HEK293 (cell line): ENCODE measurements around the gene C16orf46.

Experiments used
- CTCF ChIA-PET: fragments of 350-600 bp; formaldehyde crosslinking; extraction: SDS; loops from one replicate; lab custom pipeline; 2021; ENCODE audit warnings: antibody characterized with exemption; lab: Yijun Ruan, JAX
- POLR2A ChIA-PET: fragments of 300-600 bp; formaldehyde crosslinking; extraction: SDS; loops from one replicate; lab custom pipeline; 2020; ENCODE audit warnings: antibody characterized with exemption, inconsistent platforms; lab: Yijun Ruan, JAX
- H3K27ac ChIP-seq: fragments of 200-500 bp; sonication (Bioruptor generic); 2 replicates; pipeline ENCODE4 v1.5.1; 2014; ENCODE audit warnings: low read depth, low read length, control low read depth, inconsistent platforms; ENCODE audit errors: extremely low read depth
- H3K36me3 ChIP-seq, 2 experiments: fragments of 200-500 bp in 1 of 2; sonication (Bioruptor generic) in 1 of 2; 1 replicate in 1 of 2; 2 replicates in 1 of 2; pipeline ENCODE4 v1.5.1; 2014 to 2017; ENCODE audit warnings: inconsistent platforms in 2 of 2, low read length in 2 of 2; ENCODE audit not compliant: control insufficient read depth in 2 of 2, insufficient read depth in 1 of 2
- H3K4me1 ChIP-seq: fragments of 200-500 bp; sonication (Bioruptor generic); 2 replicates; pipeline ENCODE4 v1.5.1; 2014; ENCODE audit warnings: mild to moderate bottlenecking, low read length, inconsistent platforms; ENCODE audit not compliant: control insufficient read depth, insufficient read depth
- H3K4me3 ChIP-seq: 2 replicates; pipeline ENCODE4 v1.5.1; 2011; ENCODE audit warnings: low read depth, mild to moderate bottlenecking, control low read depth, low read length, moderate library complexity
- H3K9me3 ChIP-seq: fragments of 200-500 bp; sonication (Bioruptor generic); 2 replicates; pipeline ENCODE4 v1.5.1; 2014; ENCODE audit warnings: low read depth, low read length, inconsistent platforms; ENCODE audit not compliant: control insufficient read depth, insufficient read depth
- HOXC10 ChIP-seq: sonication (generic); formaldehyde crosslinking; IDR thresholded peaks from 2 replicates; pipeline ENCODE4 v1.8.1; 2023; ENCODE audit warnings: mild to moderate bottlenecking, missing genetic modification reagents
- KLF16 ChIP-seq: fragments of 450-650 bp; formaldehyde crosslinking; IDR thresholded peaks from 2 replicates; pipeline ENCODE4 v1.5.1; 2017; ENCODE audit warnings: missing biosample characterization, missing genetic modification characterization
- MZF1 ChIP-seq: fragments of 450-650 bp; formaldehyde crosslinking; IDR thresholded peaks from 2 replicates; pipeline ENCODE4 v1.5.1; 2017; ENCODE audit warnings: missing biosample characterization, missing genetic modification characterization, borderline replicate concordance
- WT1 ChIP-seq: fragments of 450-650 bp; formaldehyde crosslinking; IDR thresholded peaks from 2 replicates; pipeline ENCODE4 v1.5.1; 2016; ENCODE audit warnings: missing biosample characterization, missing genetic modification characterization
- ZBTB26 ChIP-seq: fragments of 450-650 bp; formaldehyde crosslinking; optimal IDR thresholded peaks from 2 replicates; pipeline ENCODE3; 2016; ENCODE audit warnings: missing biosample characterization, mild to moderate bottlenecking, missing genetic modification characterization
- ZBTB48 ChIP-seq: fragments of 450-650 bp; formaldehyde crosslinking; IDR thresholded peaks from 2 replicates; pipeline ENCODE4 v1.5.1; 2016; ENCODE audit warnings: missing biosample characterization, missing genetic modification characterization
- ZBTB49 ChIP-seq: fragments of 450-650 bp; formaldehyde crosslinking; IDR thresholded peaks from 2 replicates; pipeline ENCODE4 v1.5.1; 2016; ENCODE audit warnings: missing biosample characterization, missing genetic modification characterization, low read depth
- ZNF133 ChIP-seq: fragments of 450-650 bp; formaldehyde crosslinking; IDR thresholded peaks from 2 replicates; pipeline ENCODE4 v1.5.1; 2016; ENCODE audit warnings: missing biosample characterization, missing genetic modification characterization
- ZNF157 ChIP-seq: fragments of 450-650 bp; formaldehyde crosslinking; IDR thresholded peaks from 2 replicates; pipeline ENCODE4 v1.5.1; 2016; ENCODE audit warnings: missing biosample characterization, missing genetic modification characterization
- ZNF175 ChIP-seq: fragments of 450-650 bp; formaldehyde crosslinking; IDR thresholded peaks from 2 replicates; pipeline ENCODE4 v1.5.1; 2016; ENCODE audit warnings: missing biosample characterization, missing genetic modification characterization
- ZNF239 ChIP-seq: fragments of 450-650 bp; formaldehyde crosslinking; IDR thresholded peaks from 2 replicates; pipeline ENCODE4 v1.5.1; 2016; ENCODE audit warnings: missing biosample characterization, missing genetic modification characterization
- ZNF302 ChIP-seq: fragments of 450-650 bp; formaldehyde crosslinking; IDR thresholded peaks from 2 replicates; pipeline ENCODE4 v1.5.1; 2016; ENCODE audit warnings: missing biosample characterization, missing genetic modification characterization, low read depth
- ZNF324 ChIP-seq: fragments of 450-650 bp; formaldehyde crosslinking; IDR thresholded peaks from 2 replicates; pipeline ENCODE4 v1.5.1; 2016; ENCODE audit warnings: missing biosample characterization, missing genetic modification characterization
- ZNF366 ChIP-seq: fragments of 450-650 bp; formaldehyde crosslinking; conservative IDR thresholded peaks from 2 replicates; pipeline ENCODE4 v1.5.1; 2016; ENCODE audit warnings: missing biosample characterization, missing genetic modification characterization
- ZNF510 ChIP-seq: fragments of 450-650 bp; formaldehyde crosslinking; IDR thresholded peaks from 2 replicates; pipeline ENCODE4 v1.5.1; 2018; ENCODE audit warnings: mild to moderate bottlenecking, missing genetic modification characterization, missing biosample characterization; ENCODE audit not compliant: insufficient replicate concordance
- ZNF561 ChIP-seq: fragments of 450-650 bp; IDR thresholded peaks from 2 replicates; pipeline ENCODE4 v1.5.1; 2018; ENCODE audit warnings: missing biosample characterization, missing genetic modification characterization, borderline replicate concordance
- ZSCAN30 ChIP-seq: fragments of 450-650 bp; IDR thresholded peaks from 2 replicates; pipeline ENCODE4 v1.5.1; 2018; ENCODE audit warnings: missing biosample characterization, mild to moderate bottlenecking, missing genetic modification characterization, moderate library complexity
- TF ChIP-seq, protein P1 (sequence below): fragments of 450-650 bp; formaldehyde crosslinking; IDR thresholded peaks from 2 replicates; pipeline ENCODE4 v1.5.1; 2016; ENCODE audit warnings: missing biosample characterization, missing genetic modification characterization
- TF ChIP-seq, protein P2 (sequence below): fragments of 450-650 bp; formaldehyde crosslinking; IDR thresholded peaks from 2 replicates; pipeline ENCODE4 v1.5.1; 2016; ENCODE audit warnings: missing biosample characterization, missing genetic modification characterization
- TF ChIP-seq, protein P3 (sequence below): fragments of 450-650 bp; formaldehyde crosslinking; IDR thresholded peaks from 2 replicates; pipeline ENCODE4 v1.5.1; 2016; ENCODE audit warnings: missing biosample characterization, missing genetic modification characterization

The C16orf46 gene

DNA sequence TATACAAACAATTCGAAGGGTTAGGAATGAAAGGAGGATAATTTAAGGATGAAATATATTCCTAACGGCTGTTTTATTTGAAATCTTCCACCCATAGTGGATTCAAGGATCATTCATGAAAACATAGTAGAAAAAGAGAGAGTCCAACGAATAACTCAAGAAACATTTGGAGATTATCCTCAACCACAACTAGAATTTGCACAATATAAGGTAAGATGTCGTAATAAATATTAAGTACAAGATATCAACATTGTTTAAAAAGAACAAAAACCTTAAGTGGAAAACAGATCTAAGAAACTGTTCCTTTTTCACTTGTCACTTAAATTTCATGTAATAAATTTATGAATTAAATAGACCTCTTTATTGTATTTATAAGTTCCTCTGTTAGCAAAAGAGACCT is 50.6 kb downstream of the C16orf46 start:
- no peak overlapping the region for H3K27ac ChIP-seq
- H3K36me3 ChIP-seq, result peaks cover 44 to 83% of the 10 kb centered on the region in 2 experiments
- no peaks in the 10 kb centered on the region for H3K9me3 ChIP-seq
- no peaks in the 10 kb centered on the region for H3K4me1 ChIP-seq
- ChIA-PET CTCF (no interaction called here), POLR2A (no interaction called here)
- no peak for TF ChIP-seq ZBTB49 (tag by site-specific recombination)
- no peak for TF ChIP-seq ZNF324 (tag by site-specific recombination)
- TF ChIP-seq, protein P1, sequence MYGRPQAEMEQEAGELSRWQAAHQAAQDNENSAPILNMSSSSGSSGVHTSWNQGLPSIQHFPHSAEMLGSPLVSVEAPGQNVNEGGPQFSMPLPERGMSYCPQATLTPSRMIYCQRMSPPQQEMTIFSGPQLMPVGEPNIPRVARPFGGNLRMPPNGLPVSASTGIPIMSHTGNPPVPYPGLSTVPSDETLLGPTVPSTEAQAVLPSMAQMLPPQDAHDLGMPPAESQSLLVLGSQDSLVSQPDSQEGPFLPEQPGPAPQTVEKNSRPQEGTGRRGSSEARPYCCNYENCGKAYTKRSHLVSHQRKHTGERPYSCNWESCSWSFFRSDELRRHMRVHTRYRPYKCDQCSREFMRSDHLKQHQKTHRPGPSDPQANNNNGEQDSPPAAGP (tag by site-specific recombination), result no peak
- TF ChIP-seq ZNF510 (tag by site-specific recombination), result no peak
- TF ChIP-seq ZNF133 (tag by site-specific recombination), result no peak
- TF ChIP-seq ZNF157 (tag by site-specific recombination), result no peak
- H3K4me3 ChIP-seq, result no peak overlapping the region

- Histone ChIP-seq H3K27ac (no peak overlapping the region), H3K4me1 (no peaks in the 10 kb centered on the region), H3K9me3 (no peaks in the 10 kb centered on the region), H3K36me3 (peaks cover 68 to 99% of the 10 kb centered on the region in 2 experiments), H3K4me3 (no peak overlapping the region)
- TF ChIP-seq ZBTB48 (tag by site-specific recombination) (no peak), WT1 (tag by site-specific recombination) (no peak), KLF16 (tag by site-specific recombination) (no peak), MZF1 (tag by site-specific recombination) (no peak), ZNF561 (tag by site-specific recombination) (no peak), ZNF175 (tag by site-specific recombination) (no peak), ZBTB26 (tag by site-specific recombination) (no peak), HOXC10 (CRISPR knock-in tag) (no peak), ZNF302 (tag by site-specific recombination) (no peak), ZNF239 (tag by site-specific recombination) (no peak), ZSCAN30 (tag by site-specific recombination) (no peak), ZNF366 (tag by site-specific recombination) (no peak)
- TF ChIP-seq, protein P2, sequence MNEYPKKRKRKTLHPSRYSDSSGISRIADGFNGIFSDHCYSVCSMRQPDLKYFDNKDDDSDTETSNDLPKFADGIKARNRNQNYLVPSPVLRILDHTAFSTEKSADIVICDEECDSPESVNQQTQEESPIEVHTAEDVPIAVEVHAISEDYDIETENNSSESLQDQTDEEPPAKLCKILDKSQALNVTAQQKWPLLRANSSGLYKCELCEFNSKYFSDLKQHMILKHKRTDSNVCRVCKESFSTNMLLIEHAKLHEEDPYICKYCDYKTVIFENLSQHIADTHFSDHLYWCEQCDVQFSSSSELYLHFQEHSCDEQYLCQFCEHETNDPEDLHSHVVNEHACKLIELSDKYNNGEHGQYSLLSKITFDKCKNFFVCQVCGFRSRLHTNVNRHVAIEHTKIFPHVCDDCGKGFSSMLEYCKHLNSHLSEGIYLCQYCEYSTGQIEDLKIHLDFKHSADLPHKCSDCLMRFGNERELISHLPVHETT (tag by site-specific recombination), result no peak
- TF ChIP-seq, protein P3, sequence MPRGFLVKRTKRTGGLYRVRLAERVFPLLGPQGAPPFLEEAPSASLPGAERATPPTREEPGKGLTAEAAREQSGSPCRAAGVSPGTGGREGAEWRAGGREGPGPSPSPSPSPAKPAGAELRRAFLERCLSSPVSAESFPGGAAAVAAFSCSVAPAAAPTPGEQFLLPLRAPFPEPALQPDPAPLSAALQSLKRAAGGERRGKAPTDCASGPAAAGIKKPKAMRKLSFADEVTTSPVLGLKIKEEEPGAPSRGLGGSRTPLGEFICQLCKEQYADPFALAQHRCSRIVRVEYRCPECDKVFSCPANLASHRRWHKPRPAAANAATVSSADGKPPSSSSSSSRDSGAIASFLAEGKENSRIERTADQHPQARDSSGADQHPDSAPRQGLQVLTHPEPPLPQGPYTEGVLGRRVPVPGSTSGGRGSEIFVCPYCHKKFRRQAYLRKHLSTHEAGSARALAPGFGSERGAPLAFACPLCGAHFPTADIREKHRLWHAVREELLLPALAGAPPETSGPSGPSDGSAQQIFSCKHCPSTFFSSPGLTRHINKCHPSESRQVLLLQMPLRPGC (tag by site-specific recombination), result no peak
- CTCF ChIA-PET, result interaction anchor here (0.6 to 2.1 kb wide), 2 partner anchors 17 to 719 kb away, joined by 3 to 11 read pairs; partner anchors contain the start of gene ATMIN
- POLR2A ChIA-PET, result interaction anchor here (1.2 kb wide), 1 partner anchor 11 kb away, joined by 6 read pairs; the partner anchor contains the start of genes CENPN and CMC2
Observed at GRCh38 chr16:81018496-81018895, 58.5 kb downstream of the C16orf46 start.
